Testis (tissue), 2 donors: ENCODE results near the gene PILRB.

Experiments used
- CTCF ChIP-seq, 3 experiments: fragments of 450-650 bp in 2 of 3; fragments of 200-600 bp in 1 of 3; sonication (generic) in 1 of 3; IDR thresholded peaks; one replicate each; pipeline ENCODE4 v1.5.1; 2016 to 2019; ENCODE audit warnings: antibody characterized with exemption in 3 of 3, mild to moderate bottlenecking in 2 of 3, moderate library complexity in 1 of 3
- POLR2A ChIP-seq: fragments of 450-650 bp; IDR thresholded peaks from one replicate; pipeline ENCODE4 v1.6.1; 2017; ENCODE audit warnings: antibody characterized with exemption, mild to moderate bottlenecking, moderate library complexity

- TF ChIP-seq CTCF (IDR thresholded peaks at IDR 0.05) (no peak), POLR2A (no peak)
These were observed 57.5 kb downstream of the PILRB start for GRCh38 chr7:100415448-100415847.
